HG02588 (cell line): ENCODE data around the gene UCHL1.
A peak's percentile ranks its signal among the peaks of the same experiment; 100 is the strongest.
"Not testable (repeated sequence)": the region's sequence is repeated elsewhere in the genome, so short reads cannot be mapped to it uniquely, and the experiment has no call there.

Experiments used
- ATAC-seq: cut with Tn5 transposase; IDR thresholded peaks from one replicate; pipeline ENCODE4 v1.9.1; 2021; ENCODE audit warnings: mild to moderate bottlenecking, moderate library complexity; ENCODE audit not compliant: unreplicated experiment

Gene UCHL1

DNA sequence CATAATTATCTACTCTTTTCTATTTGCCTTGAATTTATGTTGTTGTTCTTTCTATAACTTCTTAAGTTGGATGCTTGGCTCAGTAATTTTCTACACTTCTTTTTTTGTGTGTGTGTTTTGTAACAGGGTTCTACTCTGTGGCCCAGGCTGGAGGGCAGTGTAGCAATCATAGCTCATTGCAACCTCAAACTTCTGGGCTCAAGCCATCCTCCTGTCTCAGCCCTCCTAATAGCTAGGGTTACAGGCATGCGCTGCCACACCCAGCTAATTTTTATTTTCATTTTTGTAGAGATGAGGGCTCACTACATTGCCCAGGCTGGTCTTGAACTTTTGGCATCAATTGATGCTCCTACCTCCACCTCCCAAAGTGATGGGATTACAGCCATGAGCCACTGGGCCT is 20.7 kb upstream of the UCHL1 start:
- ATAC-seq = no peak

DNA sequence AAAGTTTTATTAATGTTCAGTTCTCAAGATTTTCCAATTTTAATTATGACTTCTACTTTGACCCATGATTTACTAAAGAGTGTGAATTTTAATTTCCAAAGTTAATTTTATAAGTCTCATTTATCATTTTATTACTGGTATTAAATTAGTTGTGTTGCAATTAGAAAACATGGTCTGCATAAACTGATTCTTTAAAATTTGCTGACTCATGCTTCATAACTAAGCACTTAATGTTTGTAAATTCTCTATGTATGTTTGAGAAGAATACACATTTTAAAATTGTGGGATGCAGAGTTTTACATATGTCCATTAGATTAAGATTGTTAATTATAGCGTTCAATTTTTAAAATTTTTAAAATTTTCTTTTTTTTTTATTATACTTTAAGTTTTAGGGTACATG is 20.2 kb upstream of the UCHL1 start:
- ATAC-seq = no peak

DNA sequence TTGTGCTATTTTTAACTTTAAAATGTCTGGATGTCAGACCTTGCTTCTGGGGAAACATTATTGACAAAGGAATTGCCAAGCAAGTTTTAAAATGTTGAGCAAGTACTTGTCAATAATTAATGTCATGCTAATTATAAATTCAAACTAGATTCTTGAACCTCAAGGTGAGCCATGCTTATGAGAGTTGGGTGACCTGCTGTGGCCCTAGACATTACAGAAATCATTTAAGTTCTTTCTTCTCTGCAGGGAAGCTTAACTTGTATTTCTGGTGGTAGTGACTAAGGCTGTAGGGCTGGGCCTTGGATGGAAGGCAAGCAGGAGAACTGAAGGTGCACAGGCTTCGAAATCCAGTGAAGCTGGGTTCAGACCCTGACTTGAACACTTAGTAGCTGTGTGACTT is 14.8 kb upstream of the UCHL1 start:
- ATAC-seq = no peak

- ATAC-seq = no peak
Measured at GRCh38 chr4:41245983-41246382, 10.7 kb upstream of the UCHL1 start.

GRCh38 chr4:41256131-41256739 is 493 bp upstream of the UCHL1 start:
- ATAC-seq = no peak

GRCh38 chr4:41257257-41257901 is 651 bp downstream of the UCHL1 start:
- ATAC-seq = peak; percentile 62

- no peak for ATAC-seq
Measured at GRCh38 chr4:41257906-41258305, 1.2 kb downstream of the UCHL1 start.

DNA sequence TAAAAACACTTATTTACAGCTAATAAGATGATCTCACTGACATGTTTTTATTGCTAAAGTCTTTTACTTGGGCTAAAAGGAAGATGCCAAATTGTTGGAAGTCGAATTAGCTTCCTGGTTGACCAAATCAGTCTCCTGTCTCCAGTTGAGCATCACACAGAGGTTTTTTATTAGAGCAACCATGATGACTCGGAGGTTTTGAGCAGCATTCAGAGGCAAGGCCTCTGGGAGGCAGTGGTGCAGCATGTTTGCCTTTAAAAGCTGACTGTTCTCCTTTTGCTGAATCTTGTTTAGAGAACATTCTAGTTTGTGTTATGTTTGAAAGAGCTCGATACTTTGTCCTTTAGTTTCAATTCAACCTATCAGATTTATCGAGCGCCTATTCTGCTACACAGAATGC is 2.1 kb downstream of the UCHL1 start:
- ATAC-seq = no peak

DNA sequence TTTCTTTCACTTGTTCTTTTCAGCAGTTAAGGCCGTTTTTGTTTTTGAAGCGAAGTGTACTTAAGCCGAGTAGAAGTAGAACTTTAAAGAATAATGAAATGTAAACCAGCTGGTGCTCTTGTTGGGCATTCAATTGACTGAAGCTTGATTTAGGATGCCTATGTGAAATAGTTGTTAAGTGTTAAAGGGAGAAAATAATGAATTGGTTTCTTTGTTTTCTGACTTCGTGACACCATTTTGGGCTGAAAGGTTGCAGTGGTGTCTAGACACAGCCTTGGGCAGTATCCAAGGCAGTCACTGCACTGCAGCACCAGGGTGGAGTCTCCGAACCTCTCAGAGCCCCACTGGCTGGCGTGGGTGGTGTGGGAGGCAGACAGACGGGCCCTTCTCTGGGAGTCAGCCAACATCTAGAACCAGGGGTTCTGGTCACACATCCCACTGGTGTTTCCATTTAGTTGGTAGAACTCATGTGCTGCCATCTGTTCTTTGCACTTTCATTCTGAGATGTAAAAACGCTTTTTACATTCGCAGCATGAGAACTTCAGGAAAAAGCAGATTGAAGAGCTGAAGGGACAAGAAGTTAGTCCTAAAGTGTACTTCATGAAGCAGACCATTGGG is 3.5 kb downstream of the UCHL1 start:
- ATAC-seq = no peak

DNA sequence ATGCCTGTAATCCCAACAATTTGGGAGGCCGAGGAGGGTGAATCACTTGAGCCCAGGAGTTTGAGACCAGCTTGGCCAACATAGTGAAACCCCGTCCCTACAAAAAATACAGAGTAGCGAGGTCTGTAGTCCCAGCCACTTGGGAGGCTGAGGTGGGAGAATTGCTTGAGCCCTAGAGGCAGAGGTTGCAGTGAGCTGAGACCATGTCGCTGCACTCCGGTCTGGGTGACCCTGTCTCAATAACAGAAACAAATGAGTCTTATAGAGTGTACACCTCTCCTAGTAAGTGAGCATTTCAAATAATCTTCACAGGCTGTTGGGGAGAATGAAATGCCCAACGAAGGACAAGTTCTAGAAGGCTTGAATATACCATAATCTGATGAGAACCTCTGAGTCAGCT is 5.5 kb downstream of the UCHL1 start:
- no peak for ATAC-seq

GRCh38 chr4:41264212-41264611 is 7.5 kb downstream of the UCHL1 start:
- ATAC-seq = no peak

DNA sequence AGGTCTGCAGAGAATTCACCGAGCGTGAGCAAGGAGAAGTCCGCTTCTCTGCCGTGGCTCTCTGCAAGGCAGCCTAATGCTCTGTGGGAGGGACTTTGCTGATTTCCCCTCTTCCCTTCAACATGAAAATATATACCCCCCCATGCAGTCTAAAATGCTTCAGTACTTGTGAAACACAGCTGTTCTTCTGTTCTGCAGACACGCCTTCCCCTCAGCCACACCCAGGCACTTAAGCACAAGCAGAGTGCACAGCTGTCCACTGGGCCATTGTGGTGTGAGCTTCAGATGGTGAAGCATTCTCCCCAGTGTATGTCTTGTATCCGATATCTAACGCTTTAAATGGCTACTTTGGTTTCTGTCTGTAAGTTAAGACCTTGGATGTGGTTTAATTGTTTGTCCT is 11.3 kb downstream of the UCHL1 start:
- ATAC-seq = no peak

- no peak for ATAC-seq
Measured at GRCh38 chr4:41268721-41269517, 12.2 kb downstream of the UCHL1 start.

- no peak for ATAC-seq
Measured at GRCh38 chr4:41269682-41270081, 13.0 kb downstream of the UCHL1 start.

- ATAC-seq = not testable (repeated sequence)
Measured at GRCh38 chr4:41275931-41276330, 19.2 kb downstream of the UCHL1 start.

GRCh38 chr4:41280010-41280409 is 23.3 kb downstream of the UCHL1 start:
- ATAC-seq = no peak

GRCh38 chr4:41281038-41281634 is 24.4 kb downstream of the UCHL1 start:
- ATAC-seq = peak; percentile 97

DNA sequence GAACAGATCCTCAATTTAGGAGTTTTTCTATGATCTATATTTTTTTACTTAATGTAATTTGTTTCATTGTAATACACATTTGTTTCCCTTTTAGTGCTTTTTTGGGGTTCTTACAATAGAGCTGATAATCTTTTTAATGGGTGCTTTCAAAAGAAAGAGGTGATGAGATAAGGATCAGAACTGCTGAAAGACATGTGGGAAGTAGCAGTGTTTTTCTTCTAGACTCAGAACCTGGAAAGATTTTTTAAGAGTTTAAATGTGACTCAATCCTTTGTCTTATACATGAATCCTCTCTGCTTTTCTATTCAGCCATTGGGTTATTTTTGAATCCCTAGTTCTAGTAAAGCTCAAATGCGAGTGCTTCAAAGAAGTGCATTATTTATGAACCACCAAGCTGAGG is 25.6 kb downstream of the UCHL1 start:
- ATAC-seq = no peak

DNA sequence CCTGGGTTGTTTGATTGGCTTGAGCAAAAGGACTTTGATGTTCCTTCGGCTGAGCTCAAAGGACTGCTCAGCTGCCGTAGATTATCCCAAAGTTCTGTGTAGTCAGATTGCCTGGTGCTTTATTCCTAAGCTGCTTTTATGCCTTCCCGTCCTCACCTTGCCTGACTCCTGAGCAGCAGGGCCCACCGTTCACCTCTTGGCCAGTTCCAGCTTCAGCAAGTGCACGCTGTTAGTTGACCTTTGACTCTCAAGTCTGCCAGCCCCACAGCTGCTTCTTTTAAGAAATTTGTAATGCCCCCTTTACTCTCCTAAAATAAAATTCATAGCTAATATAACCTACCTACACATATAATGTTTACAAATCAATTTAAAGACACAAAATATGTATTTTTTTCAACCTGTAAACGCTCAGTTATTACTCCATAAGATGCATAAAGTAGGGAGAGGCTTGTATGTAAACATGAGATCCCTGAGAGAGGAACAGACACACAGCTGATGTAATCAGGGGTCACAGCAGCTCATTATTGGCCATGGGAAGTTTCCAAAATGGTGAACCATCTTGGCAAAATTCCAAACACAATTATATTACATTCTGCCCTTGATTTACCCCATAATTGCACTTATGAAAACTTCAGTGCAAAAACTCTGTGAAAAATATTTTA is 28.6 kb downstream of the UCHL1 start:
- ATAC-seq = no peak

DNA sequence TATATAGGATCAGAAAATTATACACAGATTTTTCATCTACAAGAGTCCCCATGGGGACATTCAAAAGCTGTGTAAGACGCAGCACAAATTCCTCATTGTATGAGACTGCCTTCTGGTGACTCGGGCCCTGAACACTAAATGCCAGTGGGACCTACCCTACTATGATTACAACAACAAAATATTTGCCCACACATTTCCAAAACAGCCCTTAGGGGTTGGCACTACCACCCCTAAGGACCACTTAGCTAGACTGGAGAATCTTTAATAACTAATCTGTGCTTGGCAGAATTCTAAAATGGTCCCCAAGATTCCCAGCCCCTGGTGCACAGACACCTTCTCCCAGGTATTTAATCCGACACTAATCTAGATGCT is 29.1 kb downstream of the UCHL1 start:
- ATAC-seq = no peak

- no peak for ATAC-seq
Measured at GRCh38 chr4:41287005-41287404, 30.3 kb downstream of the UCHL1 start.
